GM18508 (cell line): Measurements from ENCODE around the gene SCRN2.

Experiments
- ATAC-seq: cut with Tn5 transposase; IDR thresholded peaks from one replicate; pipeline ENCODE4 v1.9.1; 2021; ENCODE audit warnings: moderate number of reproducible peaks; ENCODE audit not compliant: insufficient read depth, unreplicated experiment

The SCRN2 gene

DNA sequence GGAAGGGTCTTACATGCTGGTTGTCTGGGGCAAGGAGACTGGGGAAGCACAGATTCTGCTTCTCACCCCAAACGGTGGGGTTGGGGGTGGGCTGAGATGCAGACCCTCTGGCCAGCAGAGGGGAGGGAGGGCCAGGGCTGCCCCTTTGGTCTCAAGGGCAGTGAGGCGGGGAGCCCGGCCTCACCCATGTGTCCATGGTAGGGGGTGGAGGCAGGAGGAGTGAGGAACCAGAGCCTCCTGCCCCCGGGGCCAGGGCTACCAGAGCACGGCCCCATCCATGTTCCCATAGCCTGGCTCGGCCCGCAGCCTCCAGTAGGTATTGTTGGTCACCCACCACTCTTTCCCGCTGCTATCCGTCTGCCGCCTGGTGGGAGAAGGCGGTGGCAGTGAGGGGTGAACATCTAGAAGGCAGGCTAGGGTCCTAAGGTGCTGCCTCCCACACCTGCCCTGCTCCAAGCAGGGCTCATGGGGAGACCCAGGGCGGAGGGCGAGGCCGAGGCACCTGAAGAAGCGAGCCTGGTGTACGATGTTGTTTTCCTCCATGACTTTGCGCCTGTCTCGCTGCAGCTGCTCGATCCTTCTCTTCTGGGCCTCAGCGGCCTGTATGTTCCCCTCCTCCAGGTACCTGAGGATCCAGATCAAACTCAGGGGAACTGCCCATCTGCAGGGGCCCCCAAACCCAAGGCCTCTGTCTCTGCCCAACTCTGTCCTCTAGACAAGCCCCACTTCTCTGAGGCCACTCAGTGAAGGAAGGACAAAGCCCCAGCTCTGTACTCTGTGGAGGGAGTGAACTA is 32.8 kb downstream of the SCRN2 start:
- ATAC-seq, result no peak

DNA sequence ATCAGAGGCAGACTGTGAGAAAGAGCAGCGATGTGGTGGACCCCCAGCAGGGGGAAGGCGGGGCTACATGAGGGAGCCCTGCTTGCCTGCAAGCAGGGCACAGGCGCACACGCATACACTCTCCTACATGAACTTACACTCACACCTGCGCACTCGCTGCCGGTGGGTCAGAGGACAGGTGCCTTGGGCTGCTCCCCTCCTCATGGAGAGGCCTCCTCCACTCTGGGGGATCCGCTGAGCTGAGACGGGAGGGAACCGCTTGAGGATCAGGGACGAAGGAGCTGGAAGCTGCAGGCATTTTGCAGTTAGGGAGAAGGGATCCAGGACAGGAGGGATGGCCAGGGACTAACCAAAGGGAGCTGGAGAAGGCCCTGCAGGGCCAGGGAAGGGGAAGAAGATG is 33.7 kb downstream of the SCRN2 start:
- ATAC-seq, result no peak

DNA sequence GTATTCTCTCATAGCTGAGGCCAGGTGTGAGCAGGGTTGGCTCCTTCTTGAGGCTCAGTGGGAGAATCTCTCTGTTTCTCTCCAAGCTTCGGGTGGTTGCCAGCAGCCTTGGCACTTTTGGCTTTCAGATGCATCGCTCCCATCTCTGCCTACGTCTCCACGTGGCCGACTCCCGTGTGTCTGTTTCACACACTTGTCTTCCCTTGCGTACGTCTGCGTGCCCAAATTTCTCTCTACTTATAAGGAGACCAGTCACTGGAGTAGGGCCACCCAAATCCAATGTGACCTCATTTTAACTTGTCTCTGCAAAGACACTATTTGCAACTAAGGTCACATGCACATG is 34.2 kb downstream of the SCRN2 start:
- ATAC-seq, result no peak

DNA sequence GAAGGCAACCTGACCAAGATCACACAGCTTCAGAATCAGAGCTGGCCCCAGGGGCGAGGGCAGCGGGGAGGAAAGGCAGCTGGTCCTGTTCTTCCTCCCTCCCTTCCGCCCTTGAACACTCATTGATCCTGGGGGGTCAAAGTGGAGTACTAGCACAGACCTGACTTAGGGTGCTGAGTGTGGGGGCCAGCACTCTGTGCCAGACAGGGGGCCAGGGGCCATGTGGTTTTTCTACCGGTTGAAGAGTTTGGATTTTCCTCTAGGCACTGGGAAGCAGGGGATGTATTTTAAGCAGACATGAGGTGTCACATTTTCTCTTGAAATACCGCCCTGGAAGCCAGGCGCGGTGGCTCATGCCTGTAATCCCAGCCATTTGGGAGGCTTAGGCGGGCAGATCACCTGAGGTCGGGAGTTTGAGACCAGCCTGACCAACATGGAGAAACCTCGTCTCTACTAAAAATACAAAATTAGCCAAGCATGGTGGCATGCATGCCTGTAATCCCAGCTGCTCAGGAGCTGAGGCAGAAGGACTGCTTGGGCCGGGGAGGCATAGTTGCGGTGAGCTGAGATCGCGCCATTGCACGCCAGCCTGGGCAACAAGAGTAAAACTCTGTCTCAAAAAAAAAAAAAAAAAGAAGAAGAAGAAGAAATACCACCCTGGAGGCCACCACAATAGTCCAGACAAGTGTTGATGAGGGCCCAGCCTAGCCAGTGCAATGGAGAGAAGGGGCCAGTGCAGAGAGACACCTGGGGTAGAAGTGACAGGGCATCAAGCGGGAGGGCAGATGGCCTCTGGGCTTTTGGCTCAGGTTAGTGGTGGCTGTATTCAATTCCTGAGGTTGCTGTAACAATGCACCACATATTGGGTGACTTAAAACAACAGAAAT is 34.8 kb downstream of the SCRN2 start:
- no peak for ATAC-seq

DNA sequence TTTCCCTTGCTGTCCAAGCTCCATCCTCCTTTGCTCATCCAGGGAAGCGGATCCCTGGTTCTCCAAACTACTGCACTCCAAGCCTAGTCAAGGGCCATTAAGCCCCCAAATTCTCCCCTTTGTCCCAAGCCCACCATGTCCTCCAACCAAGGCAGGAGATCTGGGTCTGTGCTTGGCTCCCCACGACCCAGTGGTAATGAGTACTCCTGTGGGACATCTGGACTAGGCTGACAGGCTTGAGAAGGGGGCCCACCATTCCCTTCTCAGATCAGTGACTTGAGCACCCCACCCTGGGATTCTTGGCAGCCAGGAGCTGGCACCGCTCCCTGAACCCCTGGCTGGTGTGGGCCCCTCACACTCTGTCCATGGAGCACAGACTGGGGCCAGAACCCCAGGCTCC is 36.6 kb downstream of the SCRN2 start:
- ATAC-seq, result no peak

DNA sequence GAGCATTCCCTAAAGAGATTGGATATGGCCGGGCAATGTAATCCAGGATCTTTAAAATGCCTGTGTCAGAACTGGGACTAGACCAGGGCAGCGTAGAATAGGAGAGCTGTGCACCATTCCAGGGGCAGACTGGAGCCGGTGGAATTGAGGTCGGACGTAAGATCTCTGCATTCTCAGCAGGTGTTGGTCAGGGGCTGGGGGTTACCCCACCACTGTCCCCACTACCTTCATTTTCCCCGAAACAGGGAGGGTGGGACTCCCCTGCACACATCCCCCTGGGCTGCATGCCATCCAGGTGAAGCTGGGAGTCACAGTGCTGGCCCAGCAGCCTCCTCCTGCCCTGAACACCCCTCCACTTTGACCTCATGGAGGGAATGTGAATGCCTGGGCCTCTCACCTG is 37.3 kb downstream of the SCRN2 start:
- no peak for ATAC-seq

DNA sequence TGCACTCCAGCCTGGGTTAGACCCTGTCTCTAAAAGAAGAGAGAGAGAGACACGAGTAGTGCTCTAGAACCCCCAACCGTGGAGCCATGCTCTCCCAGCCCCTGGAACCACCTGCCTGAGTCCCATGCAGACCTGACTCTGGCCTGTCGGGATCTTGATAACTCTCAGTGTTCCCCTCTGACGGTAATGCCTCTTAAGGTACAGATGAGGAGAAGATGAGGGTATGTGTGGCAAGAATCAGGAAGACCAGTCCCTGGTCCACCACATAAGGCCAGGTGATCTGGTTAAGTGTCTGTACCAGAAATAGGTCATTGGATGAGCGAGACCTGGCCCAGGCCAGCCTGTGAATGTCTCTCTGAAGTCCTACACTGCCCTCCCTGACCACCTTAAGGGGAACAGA is 37.9 kb downstream of the SCRN2 start:
- ATAC-seq, result no peak

DNA sequence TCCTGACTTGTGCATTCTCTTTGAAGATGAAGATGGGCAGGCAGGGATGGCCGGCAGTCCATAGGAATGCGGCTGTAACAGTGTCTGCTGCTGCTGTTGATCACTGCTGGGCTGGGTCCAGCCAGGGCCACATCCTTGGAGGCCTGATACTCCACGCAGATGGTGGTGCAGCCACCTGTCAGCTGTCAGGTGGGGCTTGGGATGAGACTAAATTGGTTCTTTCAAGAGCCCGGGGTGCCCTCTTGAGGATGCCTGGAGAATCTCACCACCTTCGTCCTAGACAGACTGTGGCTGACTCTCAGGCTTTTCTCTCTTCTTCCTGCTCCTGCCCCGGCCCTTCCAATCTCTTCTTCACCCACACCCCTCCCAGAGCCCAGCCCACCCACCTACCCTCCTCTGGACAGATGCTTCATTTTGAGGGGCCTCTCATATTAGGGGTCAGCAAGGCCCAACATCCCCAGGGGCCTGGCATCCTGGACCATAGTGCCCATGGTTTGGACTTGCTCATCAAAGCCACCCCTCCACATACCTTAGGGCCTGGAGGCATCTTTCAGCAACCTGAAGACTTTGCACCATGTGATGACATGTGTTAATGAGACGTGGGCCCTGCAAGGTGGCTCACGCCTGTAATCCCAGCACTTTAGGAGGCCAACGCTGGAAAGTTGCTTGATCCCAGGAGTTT is 38.6 kb downstream of the SCRN2 start:
- no peak for ATAC-seq

DNA sequence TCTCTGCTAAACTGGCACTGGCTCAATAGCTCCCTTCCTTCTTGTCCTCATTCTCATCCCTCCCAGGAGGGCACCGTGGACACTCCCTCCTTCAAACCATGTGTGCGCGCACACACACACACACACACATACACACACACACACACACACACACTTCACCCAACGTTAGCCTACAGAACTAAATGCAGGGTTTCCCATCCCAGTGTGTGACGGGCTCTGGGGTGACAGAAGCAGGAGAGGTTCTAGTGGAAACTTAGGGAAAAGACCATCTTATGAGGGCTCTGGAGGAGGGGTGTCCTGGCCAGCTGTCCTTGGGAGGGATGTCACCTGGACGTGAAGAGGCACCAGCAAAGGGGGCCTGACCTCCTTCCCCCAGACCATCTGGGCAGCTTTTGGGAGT is 39.2 kb downstream of the SCRN2 start:
- no peak for ATAC-seq

DNA sequence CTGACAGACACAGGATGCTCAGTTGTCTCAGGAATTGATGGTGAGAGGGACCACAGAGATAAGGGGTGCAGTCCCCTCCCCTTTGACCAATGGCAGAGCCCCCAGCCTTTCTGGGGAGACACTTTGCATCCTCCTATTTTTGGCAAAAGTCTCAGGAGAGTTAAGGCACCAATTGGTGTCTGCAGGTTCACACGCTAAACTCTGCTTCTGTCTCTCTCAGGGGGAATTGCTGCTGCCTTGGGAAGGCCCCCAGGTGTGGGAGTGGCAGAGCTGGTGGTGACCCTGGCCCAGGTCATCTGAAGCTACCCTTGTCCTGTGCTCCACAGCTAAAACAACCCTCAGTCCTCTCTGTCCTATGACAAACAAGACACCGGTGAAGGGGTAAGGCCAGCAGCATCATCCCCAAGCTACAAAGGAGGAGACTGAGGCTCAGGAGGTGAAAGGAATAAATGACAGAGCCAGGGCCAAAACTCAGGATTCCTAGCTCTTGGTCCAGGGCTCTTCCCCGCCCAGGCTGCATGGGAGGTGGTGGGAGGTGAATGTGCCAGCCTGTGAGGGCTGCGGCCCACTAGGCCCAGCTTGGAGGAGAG is 39.8 kb downstream of the SCRN2 start:
- ATAC-seq, result no peak

DNA sequence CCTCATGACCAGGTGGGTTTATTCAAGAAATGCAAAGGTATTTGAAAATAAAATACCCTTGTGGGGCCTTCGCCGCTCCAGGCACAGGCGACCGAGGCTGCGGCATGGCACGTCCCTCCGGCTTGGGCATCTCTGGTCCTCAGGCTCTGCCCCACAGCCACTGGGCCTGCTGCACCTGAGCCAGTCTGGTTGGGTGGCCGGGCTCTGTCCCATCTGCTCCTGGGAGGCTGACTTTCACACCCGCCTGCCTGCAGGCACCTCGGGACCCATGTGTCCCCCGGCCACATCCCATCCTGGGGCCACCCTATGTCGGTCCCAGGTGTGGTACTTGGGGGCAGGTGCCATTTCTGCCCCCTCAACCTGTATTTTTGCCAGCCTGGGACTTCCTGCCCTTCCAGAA is 40.4 kb downstream of the SCRN2 start:
- ATAC-seq, result no peak

DNA sequence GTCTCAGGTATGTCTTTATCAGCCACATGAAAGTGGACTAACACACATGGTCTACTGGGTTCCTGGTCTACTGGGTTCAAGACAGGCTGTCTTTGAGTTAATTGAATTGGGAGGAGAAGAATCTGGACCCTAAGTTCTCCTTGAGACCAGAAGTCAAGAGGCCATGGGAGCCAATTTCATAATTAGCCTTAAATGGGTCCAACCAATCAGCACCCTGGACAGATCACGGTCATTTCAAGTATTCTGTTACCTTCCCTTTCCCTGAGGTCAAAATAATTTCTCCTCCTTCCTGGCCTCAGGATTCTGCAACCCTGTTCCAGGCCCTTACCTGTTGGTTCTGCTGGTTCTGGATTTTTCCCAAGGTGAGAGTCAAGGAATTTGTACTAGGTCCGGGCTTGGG is 43.3 kb downstream of the SCRN2 start:
- ATAC-seq, result no peak

DNA sequence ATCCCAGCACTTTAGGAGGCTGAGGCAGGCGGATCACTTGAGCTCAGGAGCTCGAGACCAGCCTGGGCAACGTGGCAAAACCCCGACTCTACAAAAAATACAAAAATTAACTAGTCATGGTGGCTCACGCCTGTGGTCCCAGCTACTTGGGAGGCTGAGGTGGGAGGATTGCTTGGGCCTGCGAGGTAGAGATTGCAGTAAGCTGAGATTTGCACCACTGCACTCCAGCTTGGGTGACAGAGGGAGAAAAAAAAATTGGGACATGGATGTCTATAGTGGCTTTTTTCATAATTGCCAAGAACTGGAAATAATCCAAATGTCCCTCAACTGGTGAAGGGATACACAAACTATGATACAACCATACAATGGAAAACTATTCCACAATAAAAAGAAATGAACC is 48.1 kb downstream of the SCRN2 start:
- ATAC-seq, result no peak

DNA sequence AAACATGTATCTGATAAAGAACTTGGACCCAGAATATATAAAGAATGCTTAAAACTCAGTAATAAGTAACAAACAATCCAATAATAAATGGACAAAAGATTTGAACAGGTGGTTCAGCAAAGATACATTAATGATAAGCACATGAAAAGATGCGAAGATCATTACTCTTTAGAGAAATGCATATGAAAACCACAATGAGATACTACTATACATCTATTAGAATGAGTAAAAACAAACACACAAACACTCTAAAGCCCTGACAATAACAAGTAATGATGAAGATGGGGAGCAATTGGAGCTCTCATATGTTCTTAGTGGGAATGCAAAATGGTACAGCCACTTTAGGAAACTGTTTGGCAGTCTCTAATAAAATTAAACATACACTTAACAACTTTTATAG is 48.6 kb downstream of the SCRN2 start:
- ATAC-seq, result no peak

DNA sequence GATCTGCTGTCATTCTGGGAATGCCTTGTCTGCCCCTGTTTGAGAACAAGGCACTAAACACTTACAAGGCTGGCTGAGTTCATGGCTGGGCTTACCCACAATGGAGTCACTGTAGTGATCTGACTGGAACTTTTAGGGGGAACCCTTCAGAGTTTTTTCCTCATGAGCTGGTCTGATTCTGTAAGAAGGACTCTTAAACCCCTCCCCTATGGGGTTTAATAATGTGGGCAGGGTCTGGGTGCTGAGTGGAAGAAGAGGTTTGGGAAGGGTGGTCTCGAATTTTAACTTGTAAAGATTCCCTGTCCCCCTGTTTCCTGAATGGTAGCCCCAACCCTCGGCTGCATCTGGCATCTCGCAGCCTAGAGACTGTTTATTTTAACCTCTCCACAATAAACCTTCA is 50.0 kb downstream of the SCRN2 start:
- ATAC-seq, result no peak

DNA sequence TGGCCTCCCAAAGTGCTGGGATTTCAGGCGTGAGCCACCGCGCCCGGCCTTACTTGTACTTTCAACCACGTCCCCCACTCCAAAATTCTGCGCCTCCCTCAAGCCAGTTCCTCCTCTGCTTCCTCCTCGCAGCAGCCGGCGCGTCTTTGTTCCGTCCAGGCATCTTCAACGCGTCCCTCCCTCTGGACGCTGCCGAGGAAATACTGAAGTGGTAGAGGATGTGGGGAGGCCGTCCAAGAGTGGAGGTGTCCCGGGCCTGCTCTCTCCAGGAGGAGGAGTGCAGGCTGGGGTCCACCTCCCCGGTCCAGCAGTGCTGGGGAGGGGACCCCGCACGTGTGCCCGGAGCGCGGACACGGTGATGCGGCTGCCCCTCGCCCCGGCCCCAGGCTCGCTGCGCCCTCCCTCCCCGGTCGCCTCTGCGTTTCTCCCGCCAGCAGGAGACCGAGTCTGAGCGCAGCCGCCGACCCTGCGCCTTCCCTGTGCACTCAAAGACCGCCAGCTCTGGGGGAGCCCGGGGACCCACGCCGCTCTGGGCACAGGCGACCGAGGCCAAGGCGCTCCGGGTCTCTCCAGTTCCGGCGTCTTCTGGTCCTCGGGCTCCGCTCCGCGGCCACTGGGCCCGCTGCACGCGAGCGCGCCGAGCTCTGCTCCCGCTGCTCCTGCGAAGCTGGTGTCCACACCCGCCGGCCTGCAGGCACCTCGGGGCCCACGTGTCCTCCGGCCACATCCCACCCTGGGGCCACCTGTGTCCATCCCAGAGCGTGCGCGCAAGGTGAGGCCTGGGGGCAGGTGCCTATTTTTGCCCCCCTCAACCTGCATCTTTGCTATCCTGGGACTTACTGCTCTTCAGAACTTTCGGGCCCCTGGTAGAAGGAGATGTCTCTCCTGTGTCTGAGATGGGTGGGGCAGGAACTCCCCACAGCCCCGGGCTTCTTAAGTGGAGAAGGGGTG is 51.2 kb downstream of the SCRN2 start:
- no peak for ATAC-seq
